LNCaP clone FGC (cell line): ENCODE results near the gene GMPR.

Source experiments
- DNase-seq: peaks from one replicate; pipeline ENCODE4 v3.0.0-alpha.2; 2011; ENCODE audit warnings: low read depth
- H3K4me3 ChIP-seq: 2 replicates; pipeline ENCODE4 v1.5.1; 2011; ENCODE audit warnings: mild to moderate bottlenecking, low read depth, low read length, control low read depth
- CTCF ChIP-seq: IDR thresholded peaks from 2 replicates; pipeline ENCODE4 v1.5.1; 2012; ENCODE audit warnings: mild to moderate bottlenecking; ENCODE audit not compliant: control insufficient read depth, insufficient read depth; ENCODE audit errors: extremely low read depth

GMPR gene

GRCh38 chr6:16240589-16241320, 2.4 kb downstream of the GMPR start:
- no peak for TF ChIP-seq CTCF
- no peak for DNase-seq
- H3K4me3 ChIP-seq: no peak overlapping the region

DNA sequence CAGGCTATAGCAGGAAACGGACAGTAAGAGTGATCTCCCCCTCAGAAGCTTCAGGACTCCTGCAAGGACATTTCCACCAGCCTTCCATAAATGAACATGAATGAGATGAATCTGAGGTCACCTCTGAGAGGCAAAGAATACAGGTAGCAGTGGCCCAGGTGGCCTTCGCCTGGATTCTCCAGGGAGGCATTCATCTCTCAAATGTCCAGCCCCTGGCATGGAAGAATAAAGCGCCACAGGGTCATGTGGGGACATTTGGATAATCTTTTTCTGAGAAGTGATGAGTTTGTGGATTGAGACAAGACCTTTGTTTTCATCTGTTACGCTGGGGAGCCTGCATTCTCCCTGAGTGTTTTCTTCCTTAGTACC, 2.9 kb downstream of the GMPR start:
- no peak for DNase-seq
- H3K4me3 ChIP-seq: no peak overlapping the region
- no peak for TF ChIP-seq CTCF

DNA sequence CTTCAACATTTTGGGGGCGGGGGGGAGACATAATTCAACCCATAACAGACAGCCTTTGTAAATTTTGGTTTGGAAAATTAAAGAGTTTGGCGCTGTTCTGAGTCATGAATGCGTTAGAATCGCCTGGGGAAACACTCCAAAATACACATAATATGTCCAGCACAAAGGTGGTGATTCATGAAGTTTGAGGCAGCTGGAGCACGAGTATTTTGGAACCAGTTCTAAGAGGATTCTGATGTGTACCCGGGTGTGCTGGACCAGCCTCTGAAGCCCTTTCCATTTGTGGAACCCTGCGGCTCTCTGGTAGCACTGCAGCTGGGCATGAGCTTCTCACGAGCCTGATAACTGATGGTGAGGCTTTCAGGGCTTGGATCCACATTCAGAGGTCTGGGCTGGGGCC, 4.7 kb downstream of the GMPR start:
- H3K4me3 ChIP-seq: no peak overlapping the region
- no peak for DNase-seq
- TF ChIP-seq CTCF: no peak

GRCh38 chr6:16243664-16244063, 5.3 kb downstream of the GMPR start:
- TF ChIP-seq CTCF: no peak
- no peak for DNase-seq
- no peak overlapping the region for H3K4me3 ChIP-seq

- no peak for DNase-seq
- no peak overlapping the region for H3K4me3 ChIP-seq
- no peak for TF ChIP-seq CTCF
Measured at GRCh38 chr6:16244446-16244845, 6.1 kb downstream of the GMPR start.

DNA sequence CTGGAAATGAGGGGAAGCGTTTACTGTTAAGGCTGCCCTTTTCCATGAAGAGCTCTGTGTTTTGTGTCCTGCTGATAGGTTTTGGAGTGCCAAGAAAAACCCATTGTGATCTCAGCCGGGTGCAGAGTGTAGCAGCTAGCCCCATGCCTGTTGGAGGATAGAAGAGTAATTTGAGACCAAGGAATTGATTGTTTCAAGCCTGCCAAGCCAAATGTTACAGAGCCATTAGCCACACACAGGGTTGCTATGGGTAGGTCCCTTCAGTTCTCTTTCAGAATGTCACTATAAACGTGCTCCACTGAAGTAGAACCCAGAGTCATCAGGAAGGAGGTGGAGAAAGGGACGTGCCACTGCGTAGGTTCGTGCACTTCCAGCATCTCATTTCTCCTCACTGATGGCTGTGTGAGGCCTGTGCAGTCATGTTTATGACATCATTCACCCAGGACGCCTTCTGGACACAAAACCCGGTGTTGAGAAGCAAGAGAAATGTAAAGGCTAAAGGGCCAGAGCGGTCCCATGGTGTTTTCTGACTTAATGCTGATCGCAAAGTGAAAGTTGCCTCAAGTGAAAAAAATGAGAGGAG, 6.6 kb downstream of the GMPR start:
- DNase-seq: no peak
- no peak overlapping the region for H3K4me3 ChIP-seq
- no peak for TF ChIP-seq CTCF
